Stimulated activated CD4-positive, alpha-beta T cell treated with anti-CD3 and anti-CD28 coated beads, Interleukin-12 subunit alpha, Interleukin-12 subunit beta, amount 100 ng/mL, for 48 hours (primary cell): ENCODE measurements around the gene GRM8.
"Not testable (repeated sequence)": the region's sequence is repeated elsewhere in the genome, so short reads cannot be mapped to it uniquely, and the experiment has no call there.

ENCODE experiments used
- DNase-seq, 3 donors: peaks; one replicate each; pipeline ENCODE4 v3.0.0-alpha.2; 2020; ENCODE audit warnings: low read depth in 2 of 3, low spot score in 1 of 3

The GRM8 gene

GRCh38 chr7:126931581-126931980 lies 321.2 kb downstream of the GRM8 start:
- no peak for DNase-seq

DNA sequence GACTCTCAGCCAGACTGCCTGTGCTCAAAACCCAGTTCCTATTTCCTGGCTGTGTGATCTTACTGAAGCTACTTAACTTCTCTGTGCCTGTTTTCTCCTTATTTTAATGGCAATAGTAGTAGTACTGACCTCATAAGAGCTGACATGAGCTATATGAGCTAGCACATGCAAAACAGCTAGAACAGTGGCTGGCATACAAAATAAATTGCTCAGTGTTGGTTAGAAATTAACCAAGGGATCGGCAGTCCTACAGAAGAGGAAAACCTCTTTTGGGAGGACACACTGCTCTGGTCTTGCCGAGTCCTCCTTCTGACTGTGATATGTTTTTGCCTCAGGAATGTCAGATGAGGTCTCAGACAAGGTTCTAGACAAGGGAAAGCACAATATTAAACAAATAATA lies 322.6 kb downstream of the GRM8 start:
- no peak for DNase-seq

- no peak for DNase-seq
These were observed 328.3 kb downstream of the GRM8 start for GRCh38 chr7:126924477-126924876.

GRCh38 chr7:126911627-126912026 lies 341.1 kb downstream of the GRM8 start:
- not testable (repeated sequence) for DNase-seq

GRCh38 chr7:126908564-126908963 lies 344.2 kb downstream of the GRM8 start:
- DNase-seq = not testable (repeated sequence)

DNA sequence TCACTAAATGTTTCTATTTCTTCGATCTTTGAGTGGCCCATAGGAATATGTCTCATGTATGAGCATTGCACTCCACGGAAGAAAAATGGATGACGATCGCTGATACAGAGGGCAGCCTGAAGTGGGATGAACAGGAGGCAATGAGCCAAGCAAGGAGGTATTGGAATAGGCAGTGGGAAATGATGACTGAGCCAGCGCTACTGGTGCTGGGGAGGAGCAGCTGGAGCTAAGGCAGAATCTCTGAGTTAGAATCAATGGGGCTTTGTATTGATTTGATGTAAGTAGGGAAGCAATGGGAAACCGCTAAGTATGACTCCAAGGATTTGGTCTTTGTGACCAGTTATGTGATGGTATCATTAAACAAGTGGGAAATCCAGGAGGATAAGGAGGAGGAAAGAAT lies 345.1 kb downstream of the GRM8 start:
- not testable (repeated sequence) for DNase-seq

GRCh38 chr7:126905255-126905654 lies 347.5 kb downstream of the GRM8 start:
- DNase-seq = not testable (repeated sequence)

DNA sequence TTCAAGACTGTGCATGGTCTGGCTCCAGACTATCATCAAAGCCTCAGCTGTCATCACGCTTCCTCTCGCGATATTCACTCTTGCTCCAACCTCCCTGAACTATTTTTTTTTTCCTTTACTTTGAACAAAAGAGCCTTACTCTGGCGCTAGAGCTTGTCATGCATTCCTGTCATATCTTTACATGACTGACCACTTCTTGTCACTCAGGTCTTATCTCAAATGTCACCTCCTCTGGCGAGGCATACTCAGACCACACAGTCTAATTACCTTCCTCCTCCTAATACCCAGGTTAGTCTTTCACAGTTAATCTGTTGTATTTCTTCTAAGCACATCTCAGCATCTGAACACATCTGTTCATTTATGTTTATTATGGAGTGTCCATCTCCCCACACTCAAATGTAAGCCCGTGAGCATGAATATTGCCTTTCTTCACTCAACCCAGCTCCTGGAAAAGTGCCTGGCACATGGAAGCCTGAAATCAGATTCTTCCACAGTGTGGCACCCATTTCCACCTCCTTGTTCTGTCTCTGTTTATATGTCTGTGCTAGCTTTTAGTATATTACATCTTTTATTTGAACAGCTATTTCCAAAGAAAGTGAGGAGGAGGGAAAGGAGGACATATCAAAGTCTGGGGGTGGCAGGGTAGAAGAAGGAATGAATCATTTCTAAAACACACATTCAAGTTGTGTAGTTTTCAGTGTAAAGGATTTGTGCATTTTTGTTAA lies 351.5 kb downstream of the GRM8 start:
- not testable (repeated sequence) for DNase-seq

GRCh38 chr7:126887980-126888379 lies 364.8 kb downstream of the GRM8 start:
- not testable (repeated sequence) for DNase-seq

- not testable (repeated sequence) for DNase-seq
These were observed 365.2 kb downstream of the GRM8 start for GRCh38 chr7:126887560-126887959.

DNA sequence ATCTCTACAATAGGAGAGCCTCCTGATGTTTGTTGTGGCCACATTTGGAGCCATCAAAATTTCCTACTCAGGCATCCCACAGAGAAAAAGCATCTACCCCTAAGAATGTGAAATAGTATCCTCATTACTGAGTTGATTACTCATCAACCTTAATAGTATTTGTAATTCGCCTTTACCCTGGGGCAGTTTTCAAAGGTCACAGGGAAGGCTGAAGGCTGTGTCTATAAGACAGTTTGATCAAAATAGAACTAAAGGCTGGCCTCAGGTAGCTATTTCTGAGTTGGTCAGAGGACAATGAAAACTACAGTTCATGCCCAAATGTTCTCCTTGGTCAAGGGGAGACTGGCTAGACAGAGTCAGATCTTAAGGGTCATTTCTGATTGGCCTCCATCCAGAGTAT lies 370.0 kb downstream of the GRM8 start:
- DNase-seq = not testable (repeated sequence)

DNA sequence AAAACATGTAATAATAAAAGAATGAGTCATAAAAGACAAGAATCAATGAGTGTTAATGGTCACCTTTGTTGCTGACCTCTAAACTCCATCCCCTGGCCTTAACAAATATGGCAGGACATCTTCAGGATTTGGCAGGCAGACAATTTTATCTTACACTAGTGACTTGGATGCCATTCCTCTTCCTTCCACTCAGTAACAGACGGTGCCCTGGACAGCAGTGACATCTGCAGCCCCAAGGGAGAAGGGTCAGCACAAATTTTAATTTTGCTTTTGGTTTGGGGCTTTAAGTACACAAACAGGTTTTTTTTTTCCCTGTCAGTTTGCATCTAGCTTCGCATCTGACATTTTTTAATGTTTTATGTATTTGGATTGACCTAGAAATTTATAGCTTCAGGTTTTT lies 370.8 kb downstream of the GRM8 start:
- not testable (repeated sequence) for DNase-seq

GRCh38 chr7:126881315-126881714 lies 371.4 kb downstream of the GRM8 start:
- no peak for DNase-seq

DNA sequence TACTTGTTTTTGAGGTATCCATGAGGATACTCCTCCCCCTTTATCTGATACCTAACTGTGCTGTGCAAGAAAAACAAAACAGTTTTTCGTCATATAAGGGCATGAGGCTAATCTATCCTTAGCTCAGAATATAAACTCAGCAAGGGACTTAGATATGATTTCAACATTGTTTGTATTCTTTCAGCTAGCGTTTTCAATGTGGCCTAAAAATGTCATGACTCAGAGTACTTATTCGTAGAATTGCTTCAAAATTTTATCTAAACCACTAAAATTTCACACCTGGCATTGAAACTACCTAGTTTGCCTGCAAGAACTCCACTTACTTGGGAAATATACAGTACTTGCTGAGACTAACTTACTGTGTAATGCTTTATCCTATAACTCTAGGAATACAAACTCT lies 376.2 kb downstream of the GRM8 start:
- DNase-seq = not testable (repeated sequence)

DNA sequence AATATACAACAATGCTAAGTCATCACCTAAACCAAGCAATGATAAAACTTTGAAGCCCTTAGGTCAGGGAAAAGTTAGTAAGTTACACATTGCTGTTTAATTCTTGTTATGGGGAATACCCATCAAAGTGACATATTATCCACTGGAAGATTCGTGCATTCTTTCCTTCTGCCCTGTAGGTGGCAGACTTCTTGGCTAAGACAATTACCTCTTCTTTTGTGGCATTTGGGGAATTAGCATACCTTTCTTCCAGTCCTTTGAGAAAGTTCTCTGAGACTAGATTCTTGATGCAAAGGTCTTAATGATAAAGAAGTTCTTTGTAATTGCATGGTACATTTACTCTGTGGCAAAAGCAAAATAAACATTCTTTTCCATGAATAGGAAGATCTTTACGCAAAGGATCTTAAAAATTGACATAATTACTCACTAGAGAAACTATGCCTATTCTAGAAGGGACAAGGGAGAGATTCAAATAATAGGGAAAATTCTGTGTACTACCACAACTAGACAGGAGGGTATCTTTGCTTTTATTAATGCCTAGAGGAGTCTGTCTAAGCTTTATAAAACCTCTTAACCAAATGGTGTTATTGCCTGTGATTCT lies 395.9 kb downstream of the GRM8 start:
- no peak for DNase-seq

DNA sequence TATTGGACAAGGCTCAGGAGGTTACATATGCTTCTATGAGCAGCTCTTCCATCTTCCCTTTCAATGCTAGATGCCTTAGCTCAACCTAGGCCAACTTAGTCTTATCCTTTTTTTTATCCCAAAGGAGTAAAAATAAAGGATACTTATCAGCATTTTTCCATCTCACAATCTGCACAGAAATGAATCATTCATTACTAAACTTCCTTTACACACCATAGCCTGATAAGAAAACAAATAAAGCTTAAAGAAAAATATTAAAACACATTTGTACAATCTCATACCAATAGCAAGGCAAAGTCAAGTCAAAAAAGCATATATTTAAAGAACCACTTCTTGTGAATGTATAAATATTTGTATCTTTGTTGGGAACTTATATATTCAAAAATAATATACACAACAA lies 407.4 kb downstream of the GRM8 start:
- DNase-seq = no peak

DNA sequence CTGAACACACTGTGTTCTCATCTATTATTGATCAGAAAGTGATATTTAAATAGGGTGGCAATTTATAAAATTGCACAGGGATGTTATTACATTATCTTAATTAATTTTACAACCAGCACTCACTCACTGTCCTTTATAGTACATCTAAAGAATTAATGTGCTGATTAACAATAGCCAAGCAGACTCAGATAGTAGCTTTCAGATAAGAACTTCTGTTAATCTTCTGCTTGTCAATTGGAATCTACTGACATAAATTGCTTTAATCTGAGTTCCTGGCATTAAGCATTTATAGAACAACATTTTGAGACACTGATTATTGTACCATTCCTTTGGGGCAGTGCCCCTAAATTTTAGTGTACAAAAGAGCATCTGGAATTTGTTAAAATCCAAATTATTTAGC lies 408.9 kb downstream of the GRM8 start:
- DNase-seq = no peak

GRCh38 chr7:126843336-126843735 lies 409.4 kb downstream of the GRM8 start:
- no peak for DNase-seq

- no peak for DNase-seq
These were observed 410.3 kb downstream of the GRM8 start for GRCh38 chr7:126842451-126842850.

- DNase-seq = no peak
These were observed 411.9 kb downstream of the GRM8 start for GRCh38 chr7:126840869-126841268.

DNA sequence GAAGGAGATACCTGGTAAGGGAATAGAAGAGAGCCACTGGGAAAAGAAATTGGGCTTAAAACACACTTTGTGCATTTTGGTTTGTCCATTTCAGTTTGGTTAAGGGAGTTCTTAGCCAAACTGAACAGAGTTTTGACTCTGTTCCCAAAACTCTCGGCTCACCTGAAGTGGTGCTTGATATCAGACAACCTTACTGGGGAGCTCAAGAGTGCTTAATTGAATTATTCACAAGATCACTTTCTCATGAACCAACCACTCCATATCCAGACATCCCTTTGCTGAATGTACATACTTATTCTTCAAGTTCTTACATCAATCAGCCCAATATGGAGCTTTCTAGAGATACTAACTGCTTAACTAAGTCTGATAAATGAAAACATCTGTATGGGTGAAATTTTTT lies 413.1 kb downstream of the GRM8 start:
- no peak for DNase-seq

DNA sequence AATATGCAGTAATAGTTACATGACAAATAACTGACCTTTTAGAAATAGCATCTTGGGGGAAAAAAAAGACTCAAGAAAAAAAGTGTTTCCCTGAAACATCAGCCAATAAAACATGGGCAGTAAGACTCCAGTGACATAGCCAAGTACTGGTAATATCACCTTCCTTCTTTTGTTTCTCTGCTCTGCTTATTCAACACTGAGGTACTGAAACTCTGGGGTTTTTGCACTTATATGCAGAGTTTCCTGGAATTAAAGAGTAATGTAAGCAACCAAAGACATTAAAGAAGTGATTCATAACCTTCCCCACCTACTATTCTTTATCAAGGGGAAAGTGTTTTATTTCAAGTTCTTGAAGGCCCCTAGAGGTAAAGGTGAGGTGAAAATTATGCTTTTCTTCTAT lies 414.5 kb downstream of the GRM8 start:
- no peak for DNase-seq

GRCh38 chr7:126831241-126831640 lies 421.5 kb downstream of the GRM8 start:
- not testable (repeated sequence) for DNase-seq
